ENCODE results near the gene TMCC1.

The TMCC1 gene

GRCh38 chr3:129936757-129937156 is 43.2 kb upstream of the TMCC1 start:
- no peaks in the 10 kb centered on the region for H3K9me3 ChIP-seq (ENCODE audit: control extremely low read depth in 1 of 5, control insufficient read depth in 4 of 5, insufficient read depth in 2 of 5, low read depth in 1 of 5, low read length in 4 of 5)
- DNase-seq: peak; percentile 39 to 75 (median 66)
- 54% methylated on average over 6 of the region's 6 CpGs for WGBS (ENCODE audit: insufficient coverage)
- H3K4me3 ChIP-seq (ENCODE audit: control insufficient read depth in 1 of 7, extremely low read depth in 1 of 7, insufficient read depth in 4 of 7, low read depth in 2 of 7, low read length in 6 of 7): peak overlapping the region in 4 of 7 experiments; percentile 12 to 71 (median 50)
- H3K27me3 ChIP-seq (replicated peaks in 2 of 5; ENCODE audit: control insufficient read depth in 4 of 5, insufficient read depth in 5 of 5, low read length in 4 of 5): no peaks in the 10 kb centered on the region
- no peak overlapping the region for H3K27ac ChIP-seq (ENCODE audit: insufficient read depth in 1 of 2, low read depth in 1 of 2, low read length in 2 of 2, poor library complexity in 1 of 2, severe bottlenecking in 2 of 2)
- POLR2A ChIA-PET: no interaction called here
- H3K36me3 ChIP-seq (ENCODE audit: control insufficient read depth in 4 of 4, insufficient read depth in 4 of 4, low read length in 3 of 4): no peaks in the 10 kb centered on the region
- CTCF ChIA-PET: no interaction called here
- H3K4me1 ChIP-seq (ENCODE audit: control extremely low read depth in 1 of 4, control insufficient read depth in 4 of 4, insufficient read depth in 4 of 4, low read length in 3 of 4): peaks cover 0 to 11% (median 1%) of the 10 kb centered on the region in 4 experiments

GRCh38 chr3:129934234-129935123 is 41.0 kb upstream of the TMCC1 start:
- Histone ChIP-seq H3K27me3 (replicated peaks in 2 of 5; ENCODE audit: control insufficient read depth in 4 of 5, insufficient read depth in 5 of 5, low read length in 4 of 5) (no peaks in the 10 kb centered on the region), H3K4me1 (ENCODE audit: control extremely low read depth in 1 of 4, control insufficient read depth in 4 of 4, insufficient read depth in 4 of 4, low read length in 3 of 4) (peaks cover 0 to 11% (median 1%) of the 10 kb centered on the region in 4 experiments), H3K36me3 (ENCODE audit: control insufficient read depth in 4 of 4, insufficient read depth in 4 of 4, low read length in 3 of 4) (no peaks in the 10 kb centered on the region), H3K9me3 (ENCODE audit: control extremely low read depth in 1 of 5, control insufficient read depth in 4 of 5, insufficient read depth in 2 of 5, low read depth in 1 of 5, low read length in 4 of 5) (peaks cover 0 to 12% (median 8%) of the 10 kb centered on the region in 5 experiments), H3K4me3 (ENCODE audit: control insufficient read depth in 1 of 7, extremely low read depth in 1 of 7, insufficient read depth in 4 of 7, low read depth in 2 of 7, low read length in 6 of 7) (peak overlapping the region in 2 of 7 experiments; percentile 6 to 53), H3K27ac (ENCODE audit: insufficient read depth in 1 of 2, low read depth in 1 of 2, low read length in 2 of 2, poor library complexity in 1 of 2, severe bottlenecking in 2 of 2) (no peak overlapping the region)
- CTCF ChIA-PET: interaction anchor here (0.7 to 3.0 kb wide), 21 partner anchors 8 to 444 kb away, joined by 3 to 12 read pairs (median 5); no protein-coding TSS in a partner anchor
- WGBS (ENCODE audit: insufficient coverage): 42% methylated on average over 18 of the region's 20 CpGs
- DNase-seq: peak; percentile 40 to 68 (median 58)
- POLR2A ChIA-PET: no interaction called here

GRCh38 chr3:129933471-129933870 is 40.0 kb upstream of the TMCC1 start:
- no peaks in the 10 kb centered on the region for H3K36me3 ChIP-seq (ENCODE audit: control insufficient read depth in 4 of 4, insufficient read depth in 4 of 4, low read length in 3 of 4)
- H3K27me3 ChIP-seq (replicated peaks in 2 of 5; ENCODE audit: control insufficient read depth in 4 of 5, insufficient read depth in 5 of 5, low read length in 4 of 5): no peaks in the 10 kb centered on the region
- no peak overlapping the region for H3K4me3 ChIP-seq (ENCODE audit: control insufficient read depth in 1 of 7, extremely low read depth in 1 of 7, insufficient read depth in 4 of 7, low read depth in 2 of 7, low read length in 6 of 7)
- peaks cover 0 to 18% (median 13%) of the 10 kb centered on the region in 5 experiments for H3K9me3 ChIP-seq (ENCODE audit: control extremely low read depth in 1 of 5, control insufficient read depth in 4 of 5, insufficient read depth in 2 of 5, low read depth in 1 of 5, low read length in 4 of 5)
- WGBS (ENCODE audit: insufficient coverage): 100% methylated on average over 3 of the region's 4 CpGs
- peaks cover 0 to 11% (median 1%) of the 10 kb centered on the region in 4 experiments for H3K4me1 ChIP-seq (ENCODE audit: control extremely low read depth in 1 of 4, control insufficient read depth in 4 of 4, insufficient read depth in 4 of 4, low read length in 3 of 4)
- CTCF ChIA-PET: interaction anchor here (0.8 to 3.0 kb wide), 16 partner anchors 10 to 443 kb away, joined by 3 to 12 read pairs (median 5); no protein-coding TSS in a partner anchor
- POLR2A ChIA-PET: no interaction called here
- DNase-seq: no peak
- H3K27ac ChIP-seq (ENCODE audit: insufficient read depth in 1 of 2, low read depth in 1 of 2, low read length in 2 of 2, poor library complexity in 1 of 2, severe bottlenecking in 2 of 2): no peak overlapping the region

GRCh38 chr3:129929383-129929782 is 35.9 kb upstream of the TMCC1 start:
- 100% methylated on average over 1 of the region's 1 CpG for WGBS (ENCODE audit: insufficient coverage)
- Histone ChIP-seq H3K27ac (ENCODE audit: insufficient read depth in 1 of 2, low read depth in 1 of 2, low read length in 2 of 2, poor library complexity in 1 of 2, severe bottlenecking in 2 of 2) (no peak overlapping the region), H3K4me3 (ENCODE audit: control insufficient read depth in 1 of 7, extremely low read depth in 1 of 7, insufficient read depth in 4 of 7, low read depth in 2 of 7, low read length in 6 of 7) (no peak overlapping the region), H3K4me1 (ENCODE audit: control extremely low read depth in 1 of 4, control insufficient read depth in 4 of 4, insufficient read depth in 4 of 4, low read length in 3 of 4) (peaks cover 0 to 2% (median under 1%) of the 10 kb centered on the region in 4 experiments), H3K36me3 (ENCODE audit: control insufficient read depth in 4 of 4, insufficient read depth in 4 of 4, low read length in 3 of 4) (no peaks in the 10 kb centered on the region), H3K27me3 (replicated peaks in 2 of 5; ENCODE audit: control insufficient read depth in 4 of 5, insufficient read depth in 5 of 5, low read length in 4 of 5) (no peaks in the 10 kb centered on the region), H3K9me3 (ENCODE audit: control extremely low read depth in 1 of 5, control insufficient read depth in 4 of 5, insufficient read depth in 2 of 5, low read depth in 1 of 5, low read length in 4 of 5) (peaks cover 0 to 23% (median 13%) of the 10 kb centered on the region in 5 experiments)
- POLR2A ChIA-PET: no interaction called here
- CTCF ChIA-PET: interaction anchor here (1.0 to 3.7 kb wide), 5 partner anchors 9 to 105 kb away, joined by 3 to 20 read pairs (median 4); no protein-coding TSS in a partner anchor
- DNase-seq: no peak

GRCh38 chr3:129927072-129927471 is 33.6 kb upstream of the TMCC1 start:
- ChIA-PET POLR2A (no interaction called here), CTCF (interaction anchor here (0.8 to 3.7 kb wide), 7 partner anchors 8 to 299 kb away, joined by 3 to 20 read pairs (median 3); no protein-coding TSS in a partner anchor)
- no peak overlapping the region for H3K27ac ChIP-seq (ENCODE audit: insufficient read depth in 1 of 2, low read depth in 1 of 2, low read length in 2 of 2, poor library complexity in 1 of 2, severe bottlenecking in 2 of 2)
- no peak overlapping the region for H3K4me3 ChIP-seq (ENCODE audit: control insufficient read depth in 1 of 7, extremely low read depth in 1 of 7, insufficient read depth in 4 of 7, low read depth in 2 of 7, low read length in 6 of 7)
- H3K36me3 ChIP-seq (ENCODE audit: control insufficient read depth in 4 of 4, insufficient read depth in 4 of 4, low read length in 3 of 4): no peaks in the 10 kb centered on the region
- DNase-seq: no peak
- H3K4me1 ChIP-seq (ENCODE audit: control extremely low read depth in 1 of 4, control insufficient read depth in 4 of 4, insufficient read depth in 4 of 4, low read length in 3 of 4): no peaks in the 10 kb centered on the region
- H3K27me3 ChIP-seq (replicated peaks in 2 of 5; ENCODE audit: control insufficient read depth in 4 of 5, insufficient read depth in 5 of 5, low read length in 4 of 5): no peaks in the 10 kb centered on the region
- peaks cover 0 to 23% (median 13%) of the 10 kb centered on the region in 5 experiments for H3K9me3 ChIP-seq (ENCODE audit: control extremely low read depth in 1 of 5, control insufficient read depth in 4 of 5, insufficient read depth in 2 of 5, low read depth in 1 of 5, low read length in 4 of 5)
- WGBS (ENCODE audit: insufficient coverage): 100% methylated on average over 4 of the region's 5 CpGs

GRCh38 chr3:129919806-129920205 is 26.3 kb upstream of the TMCC1 start:
- ChIA-PET CTCF (interaction anchor here (0.9 to 2.8 kb wide), 4 partner anchors 9 to 93 kb away, joined by 3 to 6 read pairs (median 4); no protein-coding TSS in a partner anchor), POLR2A (no interaction called here)
- H3K27ac ChIP-seq (ENCODE audit: insufficient read depth in 1 of 2, low read depth in 1 of 2, low read length in 2 of 2, poor library complexity in 1 of 2, severe bottlenecking in 2 of 2): no peak overlapping the region
- peaks cover 0 to 48% (median 34%) of the 10 kb centered on the region in 5 experiments for H3K9me3 ChIP-seq (ENCODE audit: control extremely low read depth in 1 of 5, control insufficient read depth in 4 of 5, insufficient read depth in 2 of 5, low read depth in 1 of 5, low read length in 4 of 5)
- no peak for DNase-seq
- no peak overlapping the region for H3K4me3 ChIP-seq (ENCODE audit: control insufficient read depth in 1 of 7, extremely low read depth in 1 of 7, insufficient read depth in 4 of 7, low read depth in 2 of 7, low read length in 6 of 7)
- no peaks in the 10 kb centered on the region for H3K4me1 ChIP-seq (ENCODE audit: control extremely low read depth in 1 of 4, control insufficient read depth in 4 of 4, insufficient read depth in 4 of 4, low read length in 3 of 4)
- WGBS (ENCODE audit: insufficient coverage): no CpG with 5 or more reads among the region's 1 CpG
- no peaks in the 10 kb centered on the region for H3K27me3 ChIP-seq (replicated peaks in 2 of 5; ENCODE audit: control insufficient read depth in 4 of 5, insufficient read depth in 5 of 5, low read length in 4 of 5)
- H3K36me3 ChIP-seq (ENCODE audit: control insufficient read depth in 4 of 4, insufficient read depth in 4 of 4, low read length in 3 of 4): no peaks in the 10 kb centered on the region

GRCh38 chr3:129919357-129919756 is 25.8 kb upstream of the TMCC1 start:
- no peak for DNase-seq
- Histone ChIP-seq H3K27me3 (replicated peaks in 2 of 5; ENCODE audit: control insufficient read depth in 4 of 5, insufficient read depth in 5 of 5, low read length in 4 of 5) (no peaks in the 10 kb centered on the region), H3K4me3 (ENCODE audit: control insufficient read depth in 1 of 7, extremely low read depth in 1 of 7, insufficient read depth in 4 of 7, low read depth in 2 of 7, low read length in 6 of 7) (no peak overlapping the region), H3K36me3 (ENCODE audit: control insufficient read depth in 4 of 4, insufficient read depth in 4 of 4, low read length in 3 of 4) (no peaks in the 10 kb centered on the region), H3K9me3 (ENCODE audit: control extremely low read depth in 1 of 5, control insufficient read depth in 4 of 5, insufficient read depth in 2 of 5, low read depth in 1 of 5, low read length in 4 of 5) (peaks cover 0 to 50% (median 36%) of the 10 kb centered on the region in 5 experiments), H3K27ac (ENCODE audit: insufficient read depth in 1 of 2, low read depth in 1 of 2, low read length in 2 of 2, poor library complexity in 1 of 2, severe bottlenecking in 2 of 2) (no peak overlapping the region), H3K4me1 (ENCODE audit: control extremely low read depth in 1 of 4, control insufficient read depth in 4 of 4, insufficient read depth in 4 of 4, low read length in 3 of 4) (no peaks in the 10 kb centered on the region)
- WGBS (ENCODE audit: insufficient coverage): 100% methylated on average over 1 of the region's 3 CpGs
- ChIA-PET POLR2A (no interaction called here), CTCF (interaction anchor here (0.9 to 1.1 kb wide), 2 partner anchors 9 to 92 kb away, joined by 3 read pairs; no protein-coding TSS in a partner anchor)
